HEK293 (cell line): ENCODE data around the gene JAZF1.

Source experiments
- CTCF ChIP-seq: fragments of 450-650 bp; formaldehyde crosslinking; IDR thresholded peaks from 2 replicates; pipeline ENCODE4 v1.5.1; 2016; ENCODE audit warnings: missing biosample characterization, missing genetic modification characterization
- MYNN ChIP-seq: fragments of 450-650 bp; formaldehyde crosslinking; IDR thresholded peaks from 2 replicates; pipeline ENCODE4 v1.5.1; 2016; ENCODE audit warnings: missing biosample characterization, missing genetic modification characterization, borderline replicate concordance
- SP2 ChIP-seq: fragments of 450-650 bp; formaldehyde crosslinking; IDR thresholded peaks from 2 replicates; pipeline ENCODE4 v1.5.1; 2016; ENCODE audit warnings: missing biosample characterization, missing genetic modification characterization
- ZNF302 ChIP-seq: fragments of 450-650 bp; formaldehyde crosslinking; IDR thresholded peaks from 2 replicates; pipeline ENCODE4 v1.5.1; 2016; ENCODE audit warnings: missing biosample characterization, missing genetic modification characterization, low read depth
- ZNF658 ChIP-seq: fragments of 450-650 bp; formaldehyde crosslinking; IDR thresholded peaks from 2 replicates; pipeline ENCODE4; 2016; ENCODE audit warnings: missing biosample characterization, missing genetic modification characterization
- ZNF701 ChIP-seq: fragments of 450-650 bp; formaldehyde crosslinking; IDR thresholded peaks from 2 replicates; pipeline ENCODE4 v1.5.1; 2016; ENCODE audit warnings: missing biosample characterization, missing genetic modification characterization
- ZNF777 ChIP-seq: fragments of 450-650 bp; formaldehyde crosslinking; IDR thresholded peaks from 2 replicates; pipeline ENCODE4 v1.5.1; 2017; ENCODE audit warnings: missing biosample characterization, missing genetic modification characterization, borderline replicate concordance

GRCh38 chr7:28045592-28045991 is 135.0 kb downstream of the JAZF1 start:
- no peak for TF ChIP-seq ZNF777 (tag by site-specific recombination)
- TF ChIP-seq ZNF701 = no peak
- TF ChIP-seq CTCF (tag by site-specific recombination) = no peak
- TF ChIP-seq MYNN = no peak
- no peak for TF ChIP-seq ZNF658 (tag by site-specific recombination)
- no peak for TF ChIP-seq ZNF302 (tag by site-specific recombination)
- no peak for TF ChIP-seq SP2 (tag by site-specific recombination)
